Midbrain (tissue), 1 donor: ENCODE measurements around the gene SELENON.

Experiments used
- DNase-seq: peaks from one replicate; lab custom pipeline; 2025; lab: John Stamatoyannopoulos, UW

SELENON gene

DNA sequence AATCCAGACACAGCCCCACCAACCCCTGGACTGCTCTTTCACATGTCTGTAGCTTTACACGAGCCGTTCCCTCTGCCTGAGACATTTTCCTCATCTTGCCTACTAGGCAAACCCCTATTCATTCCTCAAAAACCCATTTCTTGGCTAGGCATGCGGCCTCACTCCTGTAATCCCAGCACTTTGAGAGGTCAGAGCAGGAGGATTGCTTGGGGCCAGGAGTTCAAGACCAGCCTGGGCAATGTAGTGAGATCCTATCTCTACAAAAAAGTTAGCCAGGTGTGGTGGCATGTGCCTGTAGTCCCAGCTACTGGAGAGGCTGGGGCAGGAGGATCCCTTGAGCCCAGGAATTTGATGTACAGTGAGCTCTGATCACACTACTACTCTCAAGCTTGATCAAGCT, 64.4 kb downstream of the SELENON start:
- no peak for DNase-seq

DNA sequence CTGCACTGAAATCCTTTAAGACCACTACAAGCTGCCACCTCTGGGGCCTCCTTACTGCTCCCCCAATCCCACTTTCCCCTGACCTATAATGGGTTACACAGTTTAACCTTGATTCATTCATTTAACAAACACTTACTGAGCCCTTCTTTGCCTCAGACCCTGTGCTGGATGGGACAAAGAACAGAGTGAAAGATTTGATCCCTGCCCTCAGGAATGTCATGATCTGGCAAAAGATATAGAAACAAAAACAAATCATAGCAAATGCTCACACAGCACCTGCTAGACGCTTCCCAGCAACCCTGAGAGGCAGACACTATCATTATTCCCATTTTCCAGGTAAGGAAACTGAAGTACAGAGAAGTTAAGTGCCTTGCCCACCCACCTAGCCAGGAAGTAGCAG, 66.3 kb downstream of the SELENON start:
- DNase-seq, result no peak

DNA sequence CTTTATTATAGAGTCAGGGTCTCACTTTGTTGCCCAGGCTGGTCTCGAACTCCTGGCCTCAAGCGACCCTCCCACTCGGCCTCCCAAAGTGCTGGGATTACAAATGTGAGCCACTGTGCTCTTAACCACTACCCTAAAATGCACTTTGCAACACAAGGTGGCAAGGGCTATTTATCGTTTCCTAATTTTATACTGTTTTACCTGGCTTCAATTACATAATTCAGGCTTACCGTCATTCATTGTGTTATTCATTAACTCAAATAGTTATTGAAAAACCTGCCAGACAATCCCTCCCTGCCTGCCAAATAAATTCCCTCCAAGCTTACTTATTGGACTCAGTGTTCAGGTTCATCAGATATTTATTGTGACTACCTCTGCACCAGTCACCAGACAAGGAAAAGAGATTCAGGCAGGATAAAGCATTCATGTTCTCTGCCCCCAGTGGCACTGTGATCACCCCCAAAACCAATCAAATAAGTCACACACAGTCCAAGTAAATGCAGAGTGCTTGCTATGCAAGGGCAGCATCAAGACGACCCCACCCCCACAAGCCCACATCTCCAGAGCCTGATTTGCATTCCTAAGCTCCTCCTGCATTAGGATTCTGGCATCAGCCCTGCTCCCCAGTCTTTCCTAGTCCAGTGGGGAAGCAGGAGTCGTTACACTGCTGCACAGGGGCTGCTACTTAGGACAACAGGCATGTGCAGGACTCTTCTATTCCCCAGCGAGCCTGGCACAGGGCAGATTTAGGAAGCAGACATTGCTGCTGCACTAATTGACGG, 67.4 kb downstream of the SELENON start:
- no peak for DNase-seq
